Thyroid gland (tissue), 4 donors: Measurements from ENCODE around the gene TBX22. TPM values are rescaled to one million over a fixed set of nuclear protein-coding genes. Genes with fewer than 3 reads are reported as not detected.
A peak's percentile ranks its signal among the peaks of the same experiment; 100 is the strongest.

Experiments used
- DNase-seq, 2 donors: peaks; one replicate each; pipeline ENCODE4 v3.0.0-alpha.2; 2019
- H3K27ac ChIP-seq, 3 donors: fragments of 200-600 bp; sonication (generic); 1 replicate in 2 of 3; 2 replicates in 1 of 3; pipeline ENCODE4 v1.5.1; 2016 to 2019; ENCODE audit warnings: mild to moderate bottlenecking in 1 of 3, moderate library complexity in 1 of 3
- H3K27me3 ChIP-seq: fragments of 200-600 bp; sonication (generic); one replicate; pipeline ENCODE4 v1.5.1; 2019
- H3K36me3 ChIP-seq, 2 donors: fragments of 200-600 bp; sonication (generic); one replicate each; pipeline ENCODE4 v1.5.1; 2016 to 2019
- H3K4me1 ChIP-seq, 2 donors: fragments of 200-600 bp; sonication (generic); one replicate each; pipeline ENCODE4 v1.5.1; 2017 to 2019
- H3K4me3 ChIP-seq, 3 donors: fragments of 200-600 bp; sonication (generic); replicated peaks in 1 of 3; 1 replicate in 2 of 3; 2 replicates in 1 of 3; pipeline ENCODE4 v1.5.1; 2016; ENCODE audit warnings: mild to moderate bottlenecking in 1 of 3
- H3K9me3 ChIP-seq: fragments of 200-600 bp; sonication (generic); one replicate; pipeline ENCODE4 v1.5.1; 2017
- POLR2A ChIP-seq, 2 donors: fragments of 450-650 bp; IDR thresholded peaks; one replicate each; pipeline ENCODE4 v1.6.1; 2017; ENCODE audit warnings: antibody characterized with exemption in 2 of 2, mild to moderate bottlenecking in 2 of 2, moderate library complexity in 1 of 2
- WGBS, 2 donors: methylation state at CpG; one replicate each; pipeline ENCODE4 v1.1.5; 2017; 5-methylcytosine and 5-hydroxymethylcytosine counted together
- intact Hi-C: fragments of 100-400 bp; cut with DNase I; formaldehyde crosslinking; loops from one replicate; pipeline ENCODE4 v1.15.1; 2023
- total RNA-seq, 4 donors: library from RNA; depleted of rRNA; stranded (reverse); fragments of >200 nt; gene quantifications; one replicate each; pipeline ENCODE4 v1.2.3, GENCODE V29; 2016
- TF ChIP-seq, protein P1 (sequence below), 6 experiments: fragments of 200-600 bp in 3 of 6; fragments of 450-650 bp in 3 of 6; sonication (generic) in 3 of 6; IDR thresholded peaks; one replicate each; pipeline ENCODE4 v1.5.1; 2016 to 2019; ENCODE audit warnings: antibody characterized with exemption in 6 of 6, mild to moderate bottlenecking in 2 of 6, inconsistent platforms in 1 of 6, moderate library complexity in 1 of 6

TBX22 gene, protein sequence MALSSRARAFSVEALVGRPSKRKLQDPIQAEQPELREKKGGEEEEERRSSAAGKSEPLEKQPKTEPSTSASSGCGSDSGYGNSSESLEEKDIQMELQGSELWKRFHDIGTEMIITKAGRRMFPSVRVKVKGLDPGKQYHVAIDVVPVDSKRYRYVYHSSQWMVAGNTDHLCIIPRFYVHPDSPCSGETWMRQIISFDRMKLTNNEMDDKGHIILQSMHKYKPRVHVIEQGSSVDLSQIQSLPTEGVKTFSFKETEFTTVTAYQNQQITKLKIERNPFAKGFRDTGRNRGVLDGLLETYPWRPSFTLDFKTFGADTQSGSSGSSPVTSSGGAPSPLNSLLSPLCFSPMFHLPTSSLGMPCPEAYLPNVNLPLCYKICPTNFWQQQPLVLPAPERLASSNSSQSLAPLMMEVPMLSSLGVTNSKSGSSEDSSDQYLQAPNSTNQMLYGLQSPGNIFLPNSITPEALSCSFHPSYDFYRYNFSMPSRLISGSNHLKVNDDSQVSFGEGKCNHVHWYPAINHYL
- total RNA-seq, result 10 to 100 TPM in 2 of 4 donors, 1 to 10 TPM in 2; 8.4 to 24.3 (median 10.8) TPM

DNA sequence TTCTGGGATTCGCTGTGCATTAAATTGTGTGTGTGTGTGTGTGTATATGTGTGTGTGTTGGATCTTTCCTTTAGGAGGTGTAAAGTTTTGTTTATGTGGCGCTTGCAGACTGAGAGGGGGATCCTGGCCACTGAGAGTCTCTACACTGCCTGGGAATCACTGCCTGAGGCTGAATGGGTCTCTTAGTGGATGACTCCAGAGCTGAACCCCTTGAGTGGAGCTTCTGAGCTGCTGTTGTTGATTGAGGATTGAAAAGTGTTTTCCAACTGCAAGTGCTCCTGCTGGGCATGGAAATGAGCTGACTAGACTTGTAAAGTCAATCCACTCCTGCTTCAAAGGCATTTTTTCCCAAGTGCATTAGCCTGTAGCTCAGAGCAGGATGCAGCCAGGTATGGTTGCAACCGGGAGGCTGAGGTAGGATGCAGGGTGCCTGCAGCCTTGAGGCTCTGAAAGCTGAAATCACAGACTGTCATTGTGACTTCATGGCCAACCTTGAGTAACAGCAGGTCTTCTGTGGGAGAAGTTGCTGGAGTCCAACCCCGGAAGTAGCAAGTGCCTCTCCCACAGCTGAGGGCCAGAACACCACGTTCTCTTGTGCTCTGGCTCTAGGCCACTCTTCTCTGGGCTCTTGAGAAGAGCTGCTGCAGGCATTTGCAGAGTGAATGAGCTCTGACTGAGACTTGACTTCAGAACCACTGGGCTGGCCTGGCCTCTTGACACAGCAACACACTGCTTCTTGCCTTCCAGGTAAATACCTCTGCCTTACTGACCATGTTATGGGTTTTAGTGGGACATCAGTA, at the start of gene TBX22:
TBX22 (plus strand) TSS at position 613 of the 800 bp plus-strand sequence. CDS start 7,517 bp downstream, outside the sequence.
- Histone ChIP-seq H3K9me3 (no peaks in the 10 kb centered on the region), H3K27ac (peak within 1 kb of the TSS; percentile 52 to 78 (median 73)), H3K4me3 (no peak within 1 kb of the TSS), H3K4me1 (no peaks in the 10 kb centered on the region), H3K27me3 (no peaks in the 10 kb centered on the region), H3K36me3 (no peaks in the 10 kb centered on the region)
- 41 to 67% methylated on average over 1 to 4 of the region's 5 CpGs for WGBS, 2 donors
- TF ChIP-seq POLR2A (IDR thresholded peaks at IDR 0.05), result peak in 1 of 2 donors; percentile 36
- TF ChIP-seq, protein P1, sequence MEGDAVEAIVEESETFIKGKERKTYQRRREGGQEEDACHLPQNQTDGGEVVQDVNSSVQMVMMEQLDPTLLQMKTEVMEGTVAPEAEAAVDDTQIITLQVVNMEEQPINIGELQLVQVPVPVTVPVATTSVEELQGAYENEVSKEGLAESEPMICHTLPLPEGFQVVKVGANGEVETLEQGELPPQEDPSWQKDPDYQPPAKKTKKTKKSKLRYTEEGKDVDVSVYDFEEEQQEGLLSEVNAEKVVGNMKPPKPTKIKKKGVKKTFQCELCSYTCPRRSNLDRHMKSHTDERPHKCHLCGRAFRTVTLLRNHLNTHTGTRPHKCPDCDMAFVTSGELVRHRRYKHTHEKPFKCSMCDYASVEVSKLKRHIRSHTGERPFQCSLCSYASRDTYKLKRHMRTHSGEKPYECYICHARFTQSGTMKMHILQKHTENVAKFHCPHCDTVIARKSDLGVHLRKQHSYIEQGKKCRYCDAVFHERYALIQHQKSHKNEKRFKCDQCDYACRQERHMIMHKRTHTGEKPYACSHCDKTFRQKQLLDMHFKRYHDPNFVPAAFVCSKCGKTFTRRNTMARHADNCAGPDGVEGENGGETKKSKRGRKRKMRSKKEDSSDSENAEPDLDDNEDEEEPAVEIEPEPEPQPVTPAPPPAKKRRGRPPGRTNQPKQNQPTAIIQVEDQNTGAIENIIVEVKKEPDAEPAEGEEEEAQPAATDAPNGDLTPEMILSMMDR (IDR thresholded peaks at IDR 0.05), result no peak
- intact Hi-C loops, result no loop called here
- DNase-seq, result peak; percentile 79 to 80

DNA sequence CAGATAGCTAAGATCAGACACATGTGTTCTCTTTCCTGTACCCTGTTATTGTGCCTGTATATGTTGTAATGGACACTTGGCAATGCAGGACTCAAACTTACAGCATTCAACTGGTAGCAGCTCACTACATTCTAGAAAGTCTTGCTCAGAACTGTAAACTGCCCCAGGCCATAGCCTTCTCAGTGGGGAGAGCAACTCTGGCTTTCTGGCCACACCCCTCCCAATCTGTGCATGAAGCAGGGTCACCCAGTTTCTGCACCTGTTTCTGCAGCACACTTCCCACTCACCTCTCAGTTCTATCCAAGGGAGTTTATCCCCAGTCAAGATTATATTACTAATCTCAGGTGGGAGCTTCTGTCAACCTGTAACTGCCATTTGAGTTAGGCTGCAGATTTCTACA, 38.9 kb upstream of the TBX22 start:
- intact Hi-C loops, result no loop called here
- H3K27ac ChIP-seq, result no peak overlapping the region

DNA sequence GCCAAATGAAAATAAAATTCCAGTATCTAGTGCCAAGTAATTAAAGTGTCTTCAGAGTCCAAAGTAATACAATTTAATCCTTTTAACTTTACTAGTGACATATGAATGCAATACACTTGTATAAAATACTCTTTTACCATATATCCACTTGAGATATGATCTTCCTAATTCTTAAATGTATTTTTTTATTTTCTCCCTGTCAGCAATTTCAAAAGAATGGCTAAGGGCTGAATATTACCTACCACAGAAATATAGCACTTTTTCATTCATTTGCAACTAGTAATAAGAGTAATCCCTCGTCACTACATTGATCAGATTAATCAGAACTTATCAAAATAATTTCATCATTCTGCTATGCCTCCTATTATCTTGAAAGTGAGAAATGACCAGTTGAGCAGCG, 10.1 kb upstream of the TBX22 start:
- Histone ChIP-seq H3K27me3 (no peaks in the 10 kb centered on the region), H3K27ac (no peak overlapping the region), H3K36me3 (no peaks in the 10 kb centered on the region), H3K9me3 (no peaks in the 10 kb centered on the region), H3K4me3 (no peak overlapping the region), H3K4me1 (no peaks in the 10 kb centered on the region)
- TF ChIP-seq, protein P1 (IDR thresholded peaks at IDR 0.05), result no peak
- no peak for TF ChIP-seq POLR2A (IDR thresholded peaks at IDR 0.05)
- DNase-seq, result no peak
- intact Hi-C loops, result no loop called here
- WGBS, 2 donors, result 73 to 78% methylated on average over 2 of the region's 2 CpGs

More for the DNA sequence above, 38.9 kb upstream of the TBX22 start:
- TF ChIP-seq, protein P1 (IDR thresholded peaks at IDR 0.05), result no peak
- TF ChIP-seq POLR2A (IDR thresholded peaks at IDR 0.05), result no peak
- Histone ChIP-seq H3K9me3 (no peaks in the 10 kb centered on the region), H3K36me3 (no peaks in the 10 kb centered on the region), H3K4me1 (no peaks in the 10 kb centered on the region), H3K4me3 (no peak overlapping the region), H3K27me3 (no peaks in the 10 kb centered on the region)
- no peak for DNase-seq

DNA sequence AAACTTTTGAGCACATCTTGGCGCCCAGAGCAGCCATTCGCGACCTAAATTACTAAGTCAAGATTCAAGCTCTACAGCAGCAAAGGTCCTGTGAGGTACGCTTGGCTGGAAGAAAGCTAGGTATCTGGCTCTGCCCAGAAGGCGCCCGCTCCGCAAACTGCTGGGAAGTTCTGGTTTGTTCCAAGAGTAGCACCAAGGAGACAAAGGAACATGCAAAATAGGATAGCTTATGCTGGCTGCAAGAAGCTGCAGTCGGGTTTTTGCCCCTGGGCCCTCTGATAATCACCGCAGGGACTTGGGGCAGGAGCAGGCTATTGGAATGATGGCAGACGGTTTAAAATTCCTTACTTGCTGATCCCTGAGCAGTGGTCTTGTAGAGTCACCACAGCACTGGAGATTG, 3.0 kb upstream of the TBX22 start:
- Histone ChIP-seq H3K36me3 (no peaks in the 10 kb centered on the region), H3K4me1 (no peaks in the 10 kb centered on the region), H3K27ac (no peak overlapping the region), H3K9me3 (no peaks in the 10 kb centered on the region), H3K4me3 (no peak overlapping the region), H3K27me3 (no peaks in the 10 kb centered on the region)
- DNase-seq, result no peak
- WGBS, 2 donors, result 87 to 93% methylated on average over 6 of the region's 10 CpGs
- intact Hi-C loops, result no loop called here
- TF ChIP-seq, protein P1 (IDR thresholded peaks at IDR 0.05), result no peak
- no peak for TF ChIP-seq POLR2A (IDR thresholded peaks at IDR 0.05)
